MCF 10A (cell line): Measurements from ENCODE around the gene FOXO6. TPM values are rescaled to one million over a fixed set of nuclear protein-coding genes. Genes with fewer than 3 reads are reported as not detected.

Experiments used
- BruUV-seq: library from RNA; stranded (reverse); fragments of 400-500 nt; replicated peaks from 2 replicates; lab custom pipeline; 2021; lab: Mats Ljungman, UMichigan
- CTCF ChIA-PET: fragments of 300-600 bp; sonication (Branson Sonifier 250); formaldehyde crosslinking; extraction: SDS; loops from one replicate; lab custom pipeline; 2021; ENCODE audit warnings: antibody characterized with exemption, inconsistent platforms; lab: Yijun Ruan, JAX
- POLR2A ChIA-PET: fragments of 300-600, 350-650 bp; sonication (Branson Sonifier 250); formaldehyde crosslinking; extraction: SDS; loops from one replicate; lab custom pipeline; 2020; ENCODE audit warnings: antibody characterized with exemption, inconsistent platforms; lab: Yijun Ruan, JAX
- DNase-seq: peaks from one replicate; pipeline ENCODE4 v3.0.0-alpha.2; 2018; ENCODE audit not compliant: unreplicated experiment
- H3K27ac Mint-ChIP-seq: one replicate; pipeline ENCODE4 v1.8.0; 2022; ENCODE audit warnings: mild to moderate bottlenecking, low read depth, mixed read lengths; ENCODE audit not compliant: unreplicated experiment
- H3K27me3 Mint-ChIP-seq: one replicate; pipeline ENCODE4 v1.8.0; 2022; ENCODE audit warnings: mixed read lengths; ENCODE audit not compliant: insufficient read depth, unreplicated experiment
- H3K36me3 Mint-ChIP-seq: one replicate; pipeline ENCODE4 v1.8.0; 2022; ENCODE audit warnings: mild to moderate bottlenecking, moderate library complexity, mixed read lengths; ENCODE audit not compliant: insufficient read depth, unreplicated experiment
- H3K4me1 Mint-ChIP-seq: one replicate; pipeline ENCODE4 v1.8.0; 2022; ENCODE audit warnings: mixed read lengths; ENCODE audit not compliant: insufficient read depth, unreplicated experiment
- H3K4me3 Mint-ChIP-seq: one replicate; pipeline ENCODE4 v1.8.0; 2022; ENCODE audit warnings: mild to moderate bottlenecking, moderate library complexity, mixed read lengths; ENCODE audit not compliant: unreplicated experiment
- H3K9me3 Mint-ChIP-seq: one replicate; pipeline ENCODE4 v1.8.0; 2022; ENCODE audit warnings: mixed read lengths; ENCODE audit not compliant: unreplicated experiment
- intact Hi-C: fragments of 100-400 bp; cut with micrococcal nuclease; formaldehyde crosslinking; loops from 2 replicates; pipeline ENCODE4 v1.14.1; 2022
- total RNA-seq: library from RNA; stranded (reverse); gene quantifications from 2 replicates; pipeline ENCODE4 v1.2.3, GENCODE V29; 2022
- TF ChIP-seq, protein P1 (sequence below): fragments of 200-600 bp; IDR thresholded peaks from one replicate; pipeline ENCODE4 v1.8.0; 2022; ENCODE audit warnings: antibody characterized with exemption, mild to moderate bottlenecking; ENCODE audit not compliant: unreplicated experiment

FOXO6 gene
- total RNA-seq, 1 experiment from 2014 or later: 0.28 TPM

DNA sequence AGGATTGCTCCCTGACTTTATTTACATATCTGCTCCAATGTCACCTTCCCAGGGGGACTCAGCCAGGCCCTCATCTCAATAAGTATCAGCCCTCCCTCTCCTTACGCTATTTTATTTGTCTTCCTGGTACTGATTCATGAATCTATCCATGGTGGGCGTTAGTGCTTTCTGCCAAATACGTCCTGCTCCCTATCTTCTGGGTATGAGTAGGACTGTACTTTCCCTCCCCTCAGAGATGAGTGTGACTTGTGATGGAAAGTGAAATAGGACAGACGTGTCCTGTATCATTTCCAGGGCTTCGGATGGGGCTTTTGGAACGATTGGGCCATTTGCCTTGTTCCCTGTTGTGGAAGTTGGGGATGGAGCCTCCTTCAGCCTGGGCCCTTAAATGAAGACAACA is 47.5 kb downstream of the FOXO6 start:
- BruUV-seq: no TSS peak
- Mint-ChIP-seq H3K27me3 (peaks cover 38% of the 10 kb centered on the region), H3K36me3 (no peaks in the 10 kb centered on the region), H3K27ac (no peak overlapping the region), H3K4me3 (no peak overlapping the region), H3K4me1 (peaks cover 10% of the 10 kb centered on the region), H3K9me3 (no peaks in the 10 kb centered on the region)
- DNase-seq: no peak
- TF ChIP-seq, protein P1, sequence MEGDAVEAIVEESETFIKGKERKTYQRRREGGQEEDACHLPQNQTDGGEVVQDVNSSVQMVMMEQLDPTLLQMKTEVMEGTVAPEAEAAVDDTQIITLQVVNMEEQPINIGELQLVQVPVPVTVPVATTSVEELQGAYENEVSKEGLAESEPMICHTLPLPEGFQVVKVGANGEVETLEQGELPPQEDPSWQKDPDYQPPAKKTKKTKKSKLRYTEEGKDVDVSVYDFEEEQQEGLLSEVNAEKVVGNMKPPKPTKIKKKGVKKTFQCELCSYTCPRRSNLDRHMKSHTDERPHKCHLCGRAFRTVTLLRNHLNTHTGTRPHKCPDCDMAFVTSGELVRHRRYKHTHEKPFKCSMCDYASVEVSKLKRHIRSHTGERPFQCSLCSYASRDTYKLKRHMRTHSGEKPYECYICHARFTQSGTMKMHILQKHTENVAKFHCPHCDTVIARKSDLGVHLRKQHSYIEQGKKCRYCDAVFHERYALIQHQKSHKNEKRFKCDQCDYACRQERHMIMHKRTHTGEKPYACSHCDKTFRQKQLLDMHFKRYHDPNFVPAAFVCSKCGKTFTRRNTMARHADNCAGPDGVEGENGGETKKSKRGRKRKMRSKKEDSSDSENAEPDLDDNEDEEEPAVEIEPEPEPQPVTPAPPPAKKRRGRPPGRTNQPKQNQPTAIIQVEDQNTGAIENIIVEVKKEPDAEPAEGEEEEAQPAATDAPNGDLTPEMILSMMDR: no peak
- ChIA-PET POLR2A (no interaction called here), CTCF (interaction anchor here (1.4 to 5.0 kb wide), 2 partner anchors 9 to 10 kb away, joined by 3 to 27 read pairs; no protein-coding TSS in a partner anchor)
- intact Hi-C loops: no loop called here

DNA sequence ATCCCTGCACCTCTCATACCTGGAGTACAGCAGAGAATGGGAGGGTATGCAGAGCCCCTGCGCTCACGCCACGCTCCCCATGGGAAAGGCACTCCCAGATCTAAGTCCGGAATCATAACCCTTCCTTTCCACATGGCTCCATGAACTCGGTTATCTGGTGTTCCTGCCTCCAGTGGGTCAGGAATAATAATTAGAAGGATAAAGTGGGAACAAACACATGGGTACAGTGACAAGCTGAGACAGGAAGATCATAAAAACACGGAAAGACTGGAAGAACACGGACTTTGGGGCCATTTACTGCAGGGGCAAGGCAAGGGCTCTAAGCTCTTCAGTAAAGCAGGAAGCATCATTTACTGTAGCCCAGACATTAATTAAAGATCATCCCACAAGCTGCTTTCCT is 48.6 kb downstream of the FOXO6 start:
- ChIA-PET CTCF (interaction anchor here (0.8 to 1.4 kb wide), 4 partner anchors 9 to 459 kb away, joined by 3 read pairs; no protein-coding TSS in a partner anchor), POLR2A (interaction anchor here (0.6 kb wide), 1 partner anchor 97 kb away, joined by 3 read pairs; no protein-coding TSS in a partner anchor)
- no peaks in the 10 kb centered on the region for H3K36me3 Mint-ChIP-seq
- H3K27ac Mint-ChIP-seq: no peak overlapping the region
- peaks cover 38% of the 10 kb centered on the region for H3K27me3 Mint-ChIP-seq
- no peaks in the 10 kb centered on the region for H3K9me3 Mint-ChIP-seq
- TF ChIP-seq, protein P1: no peak
- intact Hi-C loops: no loop called here
- peaks cover 10% of the 10 kb centered on the region for H3K4me1 Mint-ChIP-seq
- no TSS peak for BruUV-seq
- H3K4me3 Mint-ChIP-seq: no peak overlapping the region
- DNase-seq: no peak

DNA sequence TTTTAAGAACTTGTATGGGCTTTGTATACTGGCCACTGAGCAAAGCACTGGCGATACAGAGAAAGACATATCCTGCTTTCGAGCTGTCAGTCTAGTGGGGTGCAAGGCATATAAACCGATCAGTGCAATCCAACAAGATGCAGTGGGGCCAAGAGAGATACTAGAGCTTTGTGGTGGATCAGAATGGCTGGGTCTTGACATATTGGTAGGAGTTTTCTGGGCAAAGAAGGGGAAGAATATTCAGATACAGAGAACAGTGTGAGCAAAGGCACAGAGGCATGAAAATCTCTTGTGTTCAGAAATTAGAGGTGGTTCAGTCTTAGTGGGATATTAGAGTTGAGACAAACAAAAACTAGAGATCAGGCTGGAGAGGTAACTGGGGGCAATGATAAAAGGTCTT is 49.2 kb downstream of the FOXO6 start:
- no peak overlapping the region for H3K27ac Mint-ChIP-seq
- ChIA-PET POLR2A (no interaction called here), CTCF (interaction anchor here (0.8 to 1.4 kb wide), 4 partner anchors 8 to 460 kb away, joined by 3 read pairs; no protein-coding TSS in a partner anchor)
- DNase-seq: no peak
- peaks cover 10% of the 10 kb centered on the region for H3K4me1 Mint-ChIP-seq
- no peak overlapping the region for H3K4me3 Mint-ChIP-seq
- H3K36me3 Mint-ChIP-seq: no peaks in the 10 kb centered on the region
- intact Hi-C loops: no loop called here
- no peaks in the 10 kb centered on the region for H3K9me3 Mint-ChIP-seq
- TF ChIP-seq, protein P1: no peak
- peaks cover 38% of the 10 kb centered on the region for H3K27me3 Mint-ChIP-seq
- no TSS peak for BruUV-seq

DNA sequence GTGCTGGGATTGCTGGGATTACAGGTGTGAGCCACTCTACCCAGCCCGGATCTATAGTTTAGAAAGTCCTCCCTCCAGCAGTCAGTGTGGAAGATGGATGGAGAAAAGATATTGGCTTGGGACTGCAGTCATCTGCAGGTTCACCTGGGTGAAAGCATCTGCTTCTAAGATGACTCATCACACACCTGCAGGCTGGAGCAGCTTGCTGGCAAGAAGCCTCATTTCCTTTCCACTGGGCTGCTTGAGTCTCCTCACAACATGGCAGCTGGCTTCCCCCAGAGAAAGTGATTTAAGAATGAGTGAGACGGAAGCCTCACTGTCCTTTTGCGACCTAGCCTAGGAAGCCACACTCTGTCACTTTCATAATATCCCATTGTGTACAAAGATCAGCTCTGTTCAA is 50.0 kb downstream of the FOXO6 start:
- peak; percentile 44 for DNase-seq
- POLR2A ChIA-PET: no interaction called here
- intact Hi-C loops: no loop called here
- peaks cover 38% of the 10 kb centered on the region for H3K27me3 Mint-ChIP-seq
- H3K4me1 Mint-ChIP-seq: peaks cover 10% of the 10 kb centered on the region
- TF ChIP-seq, protein P1: no peak
- no peak overlapping the region for H3K4me3 Mint-ChIP-seq
- no peaks in the 10 kb centered on the region for H3K9me3 Mint-ChIP-seq
- CTCF ChIA-PET: interaction anchor here (1.0 kb wide), 1 partner anchor 8 kb away, joined by 3 read pairs; no protein-coding TSS in a partner anchor
- BruUV-seq: no TSS peak
- no peak overlapping the region for H3K27ac Mint-ChIP-seq
- no peaks in the 10 kb centered on the region for H3K36me3 Mint-ChIP-seq
